Spleen (tissue), 7 donors: ENCODE measurements around the gene PLXNC1.

Experiments used
- CTCF ChIP-seq, 11 experiments: fragments of 200-600 bp in 7 of 11; fragments of 450-650 bp in 4 of 11; sonication (generic) in 4 of 11; IDR thresholded peaks in 8 of 11; conservative IDR thresholded peaks in 3 of 11; 1 replicate in 7 of 11; 2 replicates in 4 of 11; pipeline versions ENCODE4 v1.4.0 to v1.8.0; 2016 to 2021; ENCODE audit warnings: antibody characterized with exemption in 11 of 11, inconsistent platforms in 4 of 11, mild to moderate bottlenecking in 1 of 11
- POLR2A ChIP-seq, 3 donors: fragments of 450-650 bp; IDR thresholded peaks; one replicate each; pipeline ENCODE4 v1.5.1; 2017; ENCODE audit warnings: antibody characterized with exemption in 3 of 3, mild to moderate bottlenecking in 1 of 3
- donor health status: DM: no; HTN: no; CAD: no; lungs with moderate emphysema.
- donor health status: DM: no; HTN: no; CAD: no.
- donor health status: DM: no; HTN: no; CAD: no.

- TF ChIP-seq CTCF (IDR thresholded peaks at IDR 0.05 in 8 of 11, conservative IDR thresholded peaks at IDR 0.05 in 3 of 11) (no peak), POLR2A (IDR thresholded peaks at IDR 0.05) (no peak)
Observed at GRCh38 chr12:94340573-94340972, 192.2 kb downstream of the PLXNC1 start.
